Measurements from ENCODE around the gene SPATA16. TPM values are rescaled to one million over a fixed set of nuclear protein-coding genes. Genes with fewer than 3 reads are reported as not detected.

The SPATA16 gene
- total and polyA plus RNA-seq, 8 donors: not detected

DNA sequence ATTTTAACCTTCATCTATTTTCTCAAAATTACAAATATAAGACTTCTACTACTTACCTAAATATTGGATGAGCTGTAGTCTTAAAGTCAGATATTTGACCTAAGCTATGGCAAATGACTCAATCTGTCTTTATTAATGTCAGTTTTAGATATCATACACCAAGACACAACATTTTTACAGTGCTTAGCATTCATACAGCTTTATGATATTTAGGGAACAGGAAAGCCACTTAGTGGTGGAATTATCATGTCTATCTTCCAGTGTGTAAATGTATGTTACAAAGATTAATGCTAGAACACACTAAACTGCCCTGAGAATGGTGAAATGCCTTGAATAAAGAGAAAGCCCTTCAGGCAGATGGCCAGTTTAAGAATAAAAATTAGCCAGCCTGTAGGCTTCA, 135.0 kb downstream of the SPATA16 start:
- DNase-seq: no peak
- no peak for TF ChIP-seq EP300 (IDR thresholded peaks at IDR 0.05)
- no peak for TF ChIP-seq POLR2AphosphoS5 (IDR thresholded peaks at IDR 0.05)
- intact Hi-C loops (cut with DNase I; ENCODE audit: low total_unique reads): no loop called here
- Histone ChIP-seq H3K36me3 (no peaks in the 10 kb centered on the region), H3K9me3 (no peaks in the 10 kb centered on the region), H3K27ac (no peak overlapping the region), H3K27me3 (no peaks in the 10 kb centered on the region), H3K4me3 (no peak overlapping the region), H3K4me1 (no peaks in the 10 kb centered on the region)

DNA sequence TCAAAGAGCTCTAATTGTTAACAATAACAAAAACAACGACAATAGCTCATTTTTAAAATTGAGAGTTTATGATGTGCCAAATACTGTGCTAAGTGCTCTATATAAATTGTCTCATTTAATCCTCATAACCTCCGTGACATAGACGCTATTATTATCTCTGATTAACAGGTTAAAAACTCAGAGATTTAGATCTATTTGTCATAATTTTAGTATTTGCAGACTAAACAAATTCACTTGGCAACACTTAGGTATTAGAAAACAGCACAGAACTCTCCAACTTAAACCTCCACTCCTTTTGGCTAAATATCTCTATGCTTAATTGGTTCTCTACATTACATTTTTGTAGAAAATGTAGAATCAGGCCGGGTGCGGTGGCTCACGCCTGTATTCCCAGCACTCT, 136.4 kb downstream of the SPATA16 start:
- H3K36me3 ChIP-seq: no peaks in the 10 kb centered on the region
- no peak overlapping the region for H3K4me3 ChIP-seq
- no peak for TF ChIP-seq EP300 (IDR thresholded peaks at IDR 0.05)
- TF ChIP-seq, protein P1, sequence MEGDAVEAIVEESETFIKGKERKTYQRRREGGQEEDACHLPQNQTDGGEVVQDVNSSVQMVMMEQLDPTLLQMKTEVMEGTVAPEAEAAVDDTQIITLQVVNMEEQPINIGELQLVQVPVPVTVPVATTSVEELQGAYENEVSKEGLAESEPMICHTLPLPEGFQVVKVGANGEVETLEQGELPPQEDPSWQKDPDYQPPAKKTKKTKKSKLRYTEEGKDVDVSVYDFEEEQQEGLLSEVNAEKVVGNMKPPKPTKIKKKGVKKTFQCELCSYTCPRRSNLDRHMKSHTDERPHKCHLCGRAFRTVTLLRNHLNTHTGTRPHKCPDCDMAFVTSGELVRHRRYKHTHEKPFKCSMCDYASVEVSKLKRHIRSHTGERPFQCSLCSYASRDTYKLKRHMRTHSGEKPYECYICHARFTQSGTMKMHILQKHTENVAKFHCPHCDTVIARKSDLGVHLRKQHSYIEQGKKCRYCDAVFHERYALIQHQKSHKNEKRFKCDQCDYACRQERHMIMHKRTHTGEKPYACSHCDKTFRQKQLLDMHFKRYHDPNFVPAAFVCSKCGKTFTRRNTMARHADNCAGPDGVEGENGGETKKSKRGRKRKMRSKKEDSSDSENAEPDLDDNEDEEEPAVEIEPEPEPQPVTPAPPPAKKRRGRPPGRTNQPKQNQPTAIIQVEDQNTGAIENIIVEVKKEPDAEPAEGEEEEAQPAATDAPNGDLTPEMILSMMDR (IDR thresholded peaks at IDR 0.05): no peak
- TF ChIP-seq POLR2A (IDR thresholded peaks at IDR 0.05): no peak
- no peak for TF ChIP-seq POLR2AphosphoS5 (IDR thresholded peaks at IDR 0.05)
- no peak for DNase-seq
- intact Hi-C loops (cut with DNase I; ENCODE audit: low total_unique reads): no loop called here
- no peaks in the 10 kb centered on the region for H3K27me3 ChIP-seq
- H3K4me1 ChIP-seq: no peaks in the 10 kb centered on the region
- WGBS, 5 donors: 65 to 82% (median 79%) methylated on average over 6 of the region's 6 CpGs
- no peaks in the 10 kb centered on the region for H3K9me3 ChIP-seq
- H3K27ac ChIP-seq: no peak overlapping the region

DNA sequence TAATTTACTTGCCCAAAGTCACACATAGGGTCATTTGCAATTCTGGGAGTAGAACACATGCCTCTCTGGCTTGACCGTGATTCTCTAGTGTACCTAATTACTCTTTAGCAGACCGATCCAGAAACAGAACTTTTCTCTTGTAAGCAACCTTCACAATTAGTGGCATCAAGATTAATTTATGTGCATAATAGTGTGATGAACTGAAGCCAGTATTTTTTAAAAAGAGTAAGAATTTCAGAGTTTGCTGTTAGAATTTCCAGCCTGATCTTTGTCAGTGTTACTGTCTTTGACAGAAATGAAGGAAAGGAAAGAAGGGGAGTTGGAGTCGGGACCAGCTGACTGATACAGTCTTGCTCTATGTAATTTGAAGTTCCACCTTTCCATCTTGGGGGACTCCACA, 137.1 kb downstream of the SPATA16 start:
- 80 to 92% (median 83%) methylated on average over 3 of the region's 3 CpGs for WGBS, 5 donors
- H3K27ac ChIP-seq: no peak overlapping the region
- H3K9me3 ChIP-seq: no peaks in the 10 kb centered on the region
- no peaks in the 10 kb centered on the region for H3K4me1 ChIP-seq
- DNase-seq: no peak
- no peaks in the 10 kb centered on the region for H3K27me3 ChIP-seq
- no peak overlapping the region for H3K4me3 ChIP-seq
- intact Hi-C loops (cut with DNase I; ENCODE audit: low total_unique reads): no loop called here
- TF ChIP-seq EP300 (IDR thresholded peaks at IDR 0.05): no peak
- TF ChIP-seq, protein P1 (IDR thresholded peaks at IDR 0.05): no peak
- TF ChIP-seq POLR2A (IDR thresholded peaks at IDR 0.05): no peak
- TF ChIP-seq POLR2AphosphoS5 (IDR thresholded peaks at IDR 0.05): no peak
- no peaks in the 10 kb centered on the region for H3K36me3 ChIP-seq

DNA sequence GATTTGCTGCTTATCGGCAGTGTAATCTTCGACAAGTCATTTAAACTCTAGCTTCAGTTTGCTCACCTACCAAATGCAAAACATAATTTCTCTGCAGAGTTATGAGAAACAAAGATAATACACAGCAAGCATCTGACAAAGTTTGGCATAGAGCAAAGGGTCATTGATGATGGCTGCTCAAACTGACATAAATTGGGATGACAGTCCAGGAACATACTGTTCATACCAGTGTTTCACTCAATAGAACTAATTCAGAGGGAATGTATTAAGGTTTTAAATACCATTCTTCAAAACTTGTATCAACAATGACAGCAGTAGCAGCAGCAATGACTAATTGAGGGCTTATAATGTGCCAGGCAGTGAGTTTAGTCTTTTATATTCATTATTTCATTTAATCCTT, 137.6 kb downstream of the SPATA16 start:
- no peaks in the 10 kb centered on the region for H3K9me3 ChIP-seq
- TF ChIP-seq POLR2A (IDR thresholded peaks at IDR 0.05) (no peak), POLR2AphosphoS5 (IDR thresholded peaks at IDR 0.05) (no peak), EP300 (IDR thresholded peaks at IDR 0.05) (no peak)
- TF ChIP-seq, protein P1 (IDR thresholded peaks at IDR 0.05): no peak
- WGBS, 5 donors: 42 to 73% (median 49%) methylated on average over 2 of the region's 2 CpGs
- H3K27ac ChIP-seq: no peak overlapping the region
- DNase-seq: no peak
- H3K4me1 ChIP-seq: no peaks in the 10 kb centered on the region
- intact Hi-C loops (cut with DNase I; ENCODE audit: low total_unique reads): no loop called here
- no peaks in the 10 kb centered on the region for H3K27me3 ChIP-seq
- no peak overlapping the region for H3K4me3 ChIP-seq
- H3K36me3 ChIP-seq: no peaks in the 10 kb centered on the region

DNA sequence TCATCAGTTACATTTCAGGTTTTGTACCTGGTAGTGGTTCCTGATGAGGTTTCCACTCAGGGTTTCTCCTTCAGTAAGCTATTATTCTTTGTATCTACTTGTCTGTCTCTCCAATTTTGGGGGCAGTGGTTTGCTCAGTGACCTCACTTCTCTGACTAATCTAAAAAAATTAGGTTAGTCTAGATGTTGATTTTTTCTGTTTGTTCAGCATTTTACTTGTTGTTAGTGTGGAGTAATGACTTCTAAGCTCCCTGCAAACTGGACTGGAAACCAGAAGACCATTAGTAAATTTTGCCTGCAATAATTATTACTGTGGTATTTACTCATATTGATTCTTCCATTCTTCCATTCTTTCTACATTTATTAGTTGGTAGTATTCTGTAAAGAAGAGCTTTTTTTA, 139.4 kb downstream of the SPATA16 start:
- H3K4me1 ChIP-seq: no peaks in the 10 kb centered on the region
- H3K9me3 ChIP-seq: no peaks in the 10 kb centered on the region
- H3K36me3 ChIP-seq: no peaks in the 10 kb centered on the region
- no peaks in the 10 kb centered on the region for H3K27me3 ChIP-seq
- TF ChIP-seq EP300 (IDR thresholded peaks at IDR 0.05) (no peak), POLR2A (IDR thresholded peaks at IDR 0.05) (no peak), POLR2AphosphoS5 (IDR thresholded peaks at IDR 0.05) (no peak)
- TF ChIP-seq, protein P1 (IDR thresholded peaks at IDR 0.05): no peak
- no peak overlapping the region for H3K4me3 ChIP-seq
- no peak for DNase-seq
- H3K27ac ChIP-seq: no peak overlapping the region
- intact Hi-C loops (cut with DNase I; ENCODE audit: low total_unique reads): no loop called here
